ENCODE measurements around the gene CAPN14.

GRCh38 chr2:31258351-31258750 lies 41.0 kb upstream of the CAPN14 start:
- TF ChIP-seq POLR2A (IDR thresholded peaks at IDR 0.05; ENCODE audit: low read length): no peak
- TF ChIP-seq GATA1 (IDR thresholded peaks at IDR 0.05; ENCODE audit: low read depth, low read length): no peak
